GM21515 (cell line): Measurements from ENCODE around the gene GPR17.
A peak's percentile ranks its signal among the peaks of the same experiment; 100 is the strongest.

ENCODE experiments used
- ATAC-seq: cut with Tn5 transposase; IDR thresholded peaks from one replicate; pipeline ENCODE4 v1.9.1; 2021; ENCODE audit not compliant: unreplicated experiment

Gene GPR17

DNA sequence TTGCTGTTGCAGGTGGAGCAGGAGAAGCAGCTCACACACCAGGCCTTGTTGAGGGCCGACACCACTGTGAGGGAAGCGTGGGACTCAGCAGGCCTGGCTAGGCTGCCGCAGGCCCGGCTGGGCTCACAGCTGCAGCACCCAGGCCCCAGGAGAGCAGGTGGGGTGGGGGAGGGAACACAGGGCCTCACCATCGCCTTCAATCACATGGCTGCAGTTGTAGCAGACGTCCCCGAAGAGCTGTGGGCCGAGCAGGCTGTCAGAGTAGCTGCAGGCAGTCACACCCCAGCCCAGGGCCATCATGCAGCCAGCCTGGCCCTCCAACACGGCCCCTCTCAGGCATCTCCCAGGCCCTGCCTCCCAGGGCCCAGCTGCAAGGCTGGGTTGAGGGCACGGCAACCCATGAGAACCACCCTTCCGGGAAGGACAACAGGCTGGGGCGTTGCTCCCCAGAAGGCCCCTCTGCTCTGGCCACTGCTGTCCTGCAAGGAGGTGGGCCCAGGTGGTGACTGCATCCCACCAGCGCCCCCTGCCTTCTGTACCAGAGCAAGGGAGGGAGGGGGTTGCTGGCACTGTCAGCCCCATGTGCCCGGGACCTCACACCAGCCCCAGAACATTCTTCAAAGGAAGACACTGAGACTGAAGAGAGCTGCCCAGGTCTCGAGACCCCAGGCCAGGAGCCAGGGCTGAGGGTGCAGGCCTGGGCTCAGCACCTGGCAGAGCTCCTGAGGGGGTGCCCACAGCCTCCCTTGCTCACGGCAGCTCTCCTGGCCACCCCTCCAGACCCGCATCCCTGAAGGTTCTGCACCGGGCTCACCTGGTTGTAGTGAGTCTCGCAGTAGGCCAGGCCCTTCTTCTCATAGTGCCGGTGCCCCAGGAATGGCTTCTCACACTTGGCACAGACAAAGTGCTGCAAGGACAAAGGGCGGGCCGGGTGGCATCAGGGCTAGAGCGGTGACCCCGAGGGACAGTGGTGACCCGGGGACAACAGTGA lies 5.6 kb upstream of the GPR17 start:
- no peak for ATAC-seq

GRCh38 chr2:127641133-127641532 lies 4.8 kb upstream of the GPR17 start:
- ATAC-seq = no peak

DNA sequence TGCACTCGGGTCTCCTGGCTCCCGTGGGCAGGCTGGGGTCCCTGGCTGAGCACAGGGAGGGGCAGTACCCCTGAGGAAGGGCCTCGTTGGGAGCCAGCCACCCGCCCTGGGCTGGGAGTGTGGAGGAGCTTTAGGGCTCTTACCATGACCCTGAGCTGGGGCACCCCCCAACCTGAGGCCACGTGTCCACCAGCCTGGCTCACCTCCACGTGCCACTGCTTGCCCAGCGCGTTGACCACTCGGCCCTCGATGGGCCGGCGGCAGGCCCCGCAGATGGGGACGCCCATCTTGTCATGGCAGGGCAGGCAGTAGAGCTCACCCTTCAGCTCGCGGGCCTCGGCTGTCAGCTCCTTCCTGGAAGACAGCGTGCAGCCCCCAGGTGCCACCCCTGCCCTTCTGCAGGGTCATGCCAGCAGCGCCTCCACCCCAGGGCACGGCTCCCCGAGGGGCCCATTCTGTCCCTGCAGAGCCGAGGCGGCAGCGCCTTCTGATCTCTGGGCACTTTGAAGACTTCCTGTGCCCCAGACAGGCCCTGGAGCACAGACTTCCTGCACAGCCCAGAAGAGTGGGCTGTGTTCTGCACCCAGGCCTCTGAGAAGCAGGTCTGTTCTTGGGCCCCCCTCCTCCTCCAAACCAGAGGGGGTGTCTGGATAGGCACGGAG lies 4.0 kb upstream of the GPR17 start:
- ATAC-seq = no peak

- no peak for ATAC-seq
Observed at GRCh38 chr2:127642706-127643438, 3.1 kb upstream of the GPR17 start.

DNA sequence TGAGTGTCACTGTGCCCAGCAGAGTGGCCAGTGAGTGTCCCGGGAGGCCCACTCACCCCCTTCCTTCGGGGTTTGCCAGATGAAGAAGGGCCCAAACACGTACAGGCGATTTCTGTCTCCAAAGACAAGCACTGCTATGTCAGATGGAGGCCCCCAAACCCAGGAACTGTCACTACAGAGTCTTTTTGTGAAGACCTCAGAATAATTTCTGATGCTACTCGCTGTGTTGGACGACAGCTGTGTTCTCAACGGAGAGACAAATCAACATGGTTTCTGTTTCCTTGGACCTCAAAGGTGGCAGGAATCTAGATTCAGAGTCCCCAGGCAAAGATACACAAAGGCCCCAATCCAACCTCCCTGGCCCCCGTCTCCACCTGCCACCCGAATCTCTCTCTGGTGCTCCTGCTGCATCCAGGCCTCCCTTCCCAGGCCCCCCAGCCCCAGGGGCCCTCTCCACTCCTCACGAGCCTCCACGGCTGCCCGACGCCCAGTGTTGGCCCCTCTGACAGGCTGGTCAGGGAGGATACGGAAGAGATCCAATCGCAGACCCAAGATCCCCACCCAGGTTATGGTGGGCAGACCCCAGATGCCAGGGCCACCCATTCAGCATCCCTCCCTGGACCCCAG lies 2.4 kb upstream of the GPR17 start:
- no peak for ATAC-seq

DNA sequence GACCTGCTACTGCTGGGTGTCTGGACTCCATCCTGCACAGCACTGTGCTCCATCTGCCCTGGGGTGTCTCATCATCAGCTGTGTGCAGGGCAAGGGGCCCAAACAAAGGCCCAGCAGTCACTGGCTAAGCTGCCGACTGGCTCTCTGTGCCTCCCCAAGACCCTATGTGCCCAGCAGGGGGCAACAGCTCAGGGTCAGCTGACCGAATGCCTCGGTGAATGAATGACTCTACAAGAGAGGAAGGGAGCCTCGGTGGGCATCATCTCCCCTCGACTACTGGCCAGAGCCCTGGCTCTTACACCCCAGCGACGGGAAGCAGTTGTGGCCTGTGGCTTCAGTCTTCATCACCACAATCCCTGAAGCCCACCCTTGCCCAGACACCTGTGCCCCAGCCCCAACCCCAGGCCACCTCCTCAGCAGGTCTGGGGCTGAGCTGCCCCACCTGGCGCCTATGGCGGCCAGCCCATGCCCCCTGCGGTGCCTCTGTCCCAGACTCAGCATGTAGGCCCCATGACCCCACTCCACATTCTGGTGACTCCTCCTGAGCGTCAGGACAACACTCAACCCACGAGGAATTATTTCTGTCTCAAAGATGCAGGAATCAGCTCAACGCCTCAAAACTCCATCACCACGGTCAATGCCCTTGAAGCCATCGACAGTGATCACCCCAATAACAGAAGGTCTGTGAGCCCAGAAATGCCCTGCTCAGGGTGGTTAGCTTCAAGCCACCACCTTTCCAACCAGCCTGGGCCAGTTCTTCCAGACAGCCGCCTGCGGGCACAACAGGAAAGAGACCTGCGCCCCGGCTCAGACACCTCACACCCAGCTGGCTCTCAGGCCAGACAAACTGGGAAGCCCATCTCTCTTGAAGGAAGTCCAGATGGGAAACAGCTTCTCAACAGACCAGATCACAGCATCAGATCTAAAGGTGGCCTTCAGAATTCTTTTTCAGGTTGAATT lies 1.6 kb upstream of the GPR17 start:
- ATAC-seq = no peak

DNA sequence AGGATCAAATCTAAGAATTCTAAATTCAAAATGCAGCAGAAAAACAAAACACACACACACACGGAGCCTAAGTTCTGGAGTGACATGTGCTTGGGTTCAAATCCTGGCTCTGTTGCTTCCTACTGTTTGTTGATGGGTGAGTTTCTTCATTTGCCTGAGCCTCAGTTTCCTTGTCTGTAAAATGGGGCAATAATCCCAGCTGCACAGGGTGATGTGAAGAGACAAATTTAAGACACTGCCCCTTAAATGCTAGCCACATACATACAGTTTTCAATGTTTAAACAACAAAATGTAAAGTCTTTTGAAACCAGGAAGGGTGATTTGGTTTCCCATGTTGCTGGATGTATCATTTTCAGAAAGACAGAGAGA lies 943 bp upstream of the GPR17 start:
- ATAC-seq = no peak

DNA sequence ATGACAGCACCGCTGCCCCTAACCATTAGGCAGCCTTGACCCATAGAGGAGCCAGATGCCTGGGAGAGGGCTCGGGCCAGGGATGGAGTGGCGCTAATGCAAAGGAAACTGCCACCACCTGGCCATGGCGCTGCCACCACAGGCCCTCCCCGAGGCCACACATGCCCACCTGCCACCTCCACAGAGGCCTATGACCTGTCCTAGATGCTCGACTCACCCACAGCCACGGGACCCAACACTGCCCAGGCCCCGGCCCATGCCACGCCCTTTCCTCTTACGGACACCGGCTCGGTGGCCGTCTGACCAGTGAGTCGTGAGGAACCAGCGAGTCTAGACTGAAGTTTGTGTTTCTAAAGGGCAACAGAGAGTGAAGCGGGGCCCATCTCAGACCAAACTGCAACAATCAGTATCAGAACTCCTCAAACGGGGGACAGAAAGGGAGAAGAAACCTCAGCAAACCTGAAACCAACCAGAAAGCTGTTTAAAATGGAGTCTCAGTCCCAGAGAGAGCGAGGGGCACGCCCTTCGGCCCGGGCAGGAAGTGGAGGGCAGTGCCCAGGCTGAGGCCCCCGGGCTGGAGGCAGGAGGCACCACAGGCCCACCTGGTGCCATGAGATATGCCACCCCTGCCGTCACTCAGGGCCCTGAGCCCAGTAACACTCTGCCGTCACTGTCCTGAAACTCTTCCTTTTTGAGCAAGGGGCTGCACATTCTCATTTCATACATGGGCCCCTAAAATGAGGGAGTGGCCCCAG lies 711 bp downstream of the GPR17 start:
- no peak for ATAC-seq

GRCh38 chr2:127647242-127648190 lies 1.6 kb downstream of the GPR17 start:
- no peak for ATAC-seq

- ATAC-seq = no peak
Observed at GRCh38 chr2:127648321-127648720, 2.4 kb downstream of the GPR17 start.

GRCh38 chr2:127649100-127649611 lies 3.2 kb downstream of the GPR17 start:
- no peak for ATAC-seq

- peak; percentile 52 for ATAC-seq
Observed at GRCh38 chr2:127649684-127650040, 3.7 kb downstream of the GPR17 start.

DNA sequence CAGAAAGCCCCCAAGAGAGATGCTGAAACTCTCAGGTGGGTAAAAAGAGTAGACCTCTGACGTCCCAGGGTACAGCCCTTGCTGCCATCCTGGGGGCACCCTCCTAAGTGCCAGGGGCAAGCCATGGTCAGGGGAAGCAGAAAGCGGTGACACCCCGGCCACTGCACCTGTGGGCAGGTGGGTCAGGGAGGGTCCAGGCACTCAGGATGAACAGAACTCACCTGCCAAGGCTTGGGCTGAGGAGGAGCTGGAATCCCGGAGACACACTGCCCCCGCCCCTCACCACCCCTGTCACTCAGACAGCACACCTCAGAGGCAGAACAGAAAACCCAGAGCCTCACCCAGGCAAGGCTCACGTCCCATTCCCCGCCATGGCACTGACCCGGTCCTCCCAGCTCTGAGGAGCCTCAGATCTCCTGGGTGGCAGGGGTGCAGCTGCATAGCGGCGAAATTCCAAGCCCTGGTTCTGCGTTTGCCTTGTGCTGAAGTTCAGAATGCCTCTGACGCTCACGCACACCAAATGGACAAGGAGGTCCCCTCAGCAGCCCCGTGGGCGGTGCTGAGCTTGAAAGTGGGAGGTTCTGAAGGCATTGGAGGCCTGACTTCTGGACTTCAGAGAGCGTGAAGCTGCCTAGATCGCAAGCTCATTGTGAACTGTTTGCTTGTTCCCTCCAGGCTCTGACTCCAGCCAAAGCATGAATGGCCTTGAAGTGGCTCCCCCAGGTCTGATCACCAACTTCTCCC lies 4.3 kb downstream of the GPR17 start:
- ATAC-seq = no peak

DNA sequence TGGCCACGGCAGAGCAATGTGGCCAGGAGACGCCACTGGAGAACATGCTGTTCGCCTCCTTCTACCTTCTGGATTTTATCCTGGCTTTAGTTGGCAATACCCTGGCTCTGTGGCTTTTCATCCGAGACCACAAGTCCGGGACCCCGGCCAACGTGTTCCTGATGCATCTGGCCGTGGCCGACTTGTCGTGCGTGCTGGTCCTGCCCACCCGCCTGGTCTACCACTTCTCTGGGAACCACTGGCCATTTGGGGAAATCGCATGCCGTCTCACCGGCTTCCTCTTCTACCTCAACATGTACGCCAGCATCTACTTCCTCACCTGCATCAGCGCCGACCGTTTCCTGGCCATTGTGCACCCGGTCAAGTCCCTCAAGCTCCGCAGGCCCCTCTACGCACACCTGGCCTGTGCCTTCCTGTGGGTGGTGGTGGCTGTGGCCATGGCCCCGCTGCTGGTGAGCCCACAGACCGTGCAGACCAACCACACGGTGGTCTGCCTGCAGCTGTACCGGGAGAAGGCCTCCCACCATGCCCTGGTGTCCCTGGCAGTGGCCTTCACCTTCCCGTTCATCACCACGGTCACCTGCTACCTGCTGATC lies 4.9 kb downstream of the GPR17 start:
- ATAC-seq = no peak

- ATAC-seq = no peak
Observed at GRCh38 chr2:127651381-127651809, 5.4 kb downstream of the GPR17 start.

DNA sequence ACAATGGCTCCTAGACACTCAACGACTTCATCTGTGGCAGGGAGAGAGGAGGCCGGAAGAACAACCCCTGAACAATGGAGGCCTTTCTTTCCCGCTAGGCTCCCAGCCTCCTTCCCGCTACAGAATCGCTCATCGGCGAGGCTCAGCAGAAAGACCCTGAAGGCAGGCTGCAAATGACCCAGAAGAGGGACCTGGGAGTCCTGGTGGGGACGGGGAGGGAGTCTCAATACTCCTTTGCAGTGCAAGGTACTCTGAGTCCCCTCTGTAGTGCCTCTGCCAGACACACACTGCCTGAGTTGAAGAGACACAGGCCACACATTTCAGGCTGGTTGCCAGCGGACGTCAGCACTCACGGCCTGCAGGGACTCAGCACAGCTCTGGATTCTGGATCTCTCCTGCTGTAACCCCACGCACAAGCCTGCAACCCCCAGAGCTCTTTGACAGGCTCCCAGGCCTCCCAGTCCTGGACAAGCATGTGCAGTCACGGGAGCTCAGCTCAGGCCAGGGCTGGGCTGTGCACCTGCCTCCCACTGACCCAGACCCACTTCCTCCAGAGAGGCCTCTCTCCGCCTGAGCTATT lies 6.1 kb downstream of the GPR17 start:
- no peak for ATAC-seq
